ENCODE measurements around the gene LDB1.
A peak's percentile ranks its signal among the peaks of the same experiment; 100 is the strongest.

The LDB1 gene, protein sequence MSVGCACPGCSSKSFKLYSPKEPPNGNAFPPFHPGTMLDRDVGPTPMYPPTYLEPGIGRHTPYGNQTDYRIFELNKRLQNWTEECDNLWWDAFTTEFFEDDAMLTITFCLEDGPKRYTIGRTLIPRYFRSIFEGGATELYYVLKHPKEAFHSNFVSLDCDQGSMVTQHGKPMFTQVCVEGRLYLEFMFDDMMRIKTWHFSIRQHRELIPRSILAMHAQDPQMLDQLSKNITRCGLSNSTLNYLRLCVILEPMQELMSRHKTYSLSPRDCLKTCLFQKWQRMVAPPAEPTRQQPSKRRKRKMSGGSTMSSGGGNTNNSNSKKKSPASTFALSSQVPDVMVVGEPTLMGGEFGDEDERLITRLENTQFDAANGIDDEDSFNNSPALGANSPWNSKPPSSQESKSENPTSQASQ

DNA sequence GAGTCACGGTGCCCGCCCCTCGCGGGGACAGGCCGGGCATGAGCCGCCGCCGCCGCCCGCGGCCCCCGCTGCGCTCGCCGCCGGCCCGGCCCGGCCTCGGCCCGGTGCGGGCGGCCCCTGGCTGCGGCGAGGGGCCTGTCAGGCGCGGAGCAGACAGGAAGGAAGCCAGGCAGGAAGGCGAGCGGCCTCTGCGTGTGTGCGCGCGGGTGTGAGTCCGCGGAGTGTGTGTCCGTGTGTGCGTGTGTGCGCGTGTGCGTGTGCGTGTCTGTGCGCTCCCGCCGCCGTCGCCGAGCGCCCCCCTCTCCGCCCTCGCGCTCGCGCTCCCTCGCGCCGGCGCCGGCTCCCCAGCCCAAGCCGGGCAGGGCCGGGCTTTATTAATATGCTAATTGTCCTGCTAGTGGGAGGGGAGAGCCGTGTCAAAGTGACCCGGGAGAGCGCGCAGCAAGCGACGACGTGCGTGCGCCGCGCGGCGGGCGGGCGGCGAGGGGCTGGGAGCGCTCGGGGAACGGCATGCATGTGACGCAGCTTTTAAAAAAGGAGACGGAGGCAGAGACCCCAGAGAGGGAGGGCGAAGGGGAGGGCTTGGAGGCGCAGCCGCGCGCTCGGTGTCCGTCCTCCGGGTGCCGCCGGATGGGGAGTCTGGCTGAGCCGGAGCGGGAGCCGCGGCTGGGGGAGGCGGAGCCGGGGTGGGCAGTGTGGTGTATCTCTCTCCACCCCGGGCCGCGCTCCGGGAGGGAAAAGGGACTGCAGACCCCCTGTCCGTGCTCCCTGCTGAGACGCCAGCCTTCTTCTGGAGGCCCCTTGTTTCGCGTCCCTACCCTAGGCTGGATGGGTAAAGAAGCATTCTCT is at the start of gene LDB1:
Gene LDB1 (minus strand): TSS at position 227 of the 849 bp plus-strand sequence. CDS start 258 bp downstream, outside the sequence.
- peak; percentile 30 for DNase-seq

DNA sequence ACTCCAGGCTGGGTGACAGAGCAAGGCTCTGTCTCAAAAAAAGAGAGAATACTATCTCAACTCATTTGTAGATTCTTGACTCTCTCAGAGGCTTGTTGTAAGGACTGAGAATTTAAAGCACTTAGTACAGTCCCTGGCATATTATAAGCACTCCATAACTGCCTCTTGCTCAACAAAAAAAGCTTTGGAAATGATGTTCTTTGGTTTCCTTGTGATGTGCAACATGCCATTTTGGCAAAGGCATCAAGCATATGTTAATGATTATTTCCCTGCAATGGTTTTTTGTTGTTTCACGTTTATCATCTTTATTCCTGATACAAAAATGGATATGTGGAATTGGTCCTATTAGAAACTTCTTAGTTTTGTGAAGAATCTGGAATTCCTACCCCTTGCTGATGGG is 47.7 kb upstream of the LDB1 start:
- no peak for DNase-seq

DNA sequence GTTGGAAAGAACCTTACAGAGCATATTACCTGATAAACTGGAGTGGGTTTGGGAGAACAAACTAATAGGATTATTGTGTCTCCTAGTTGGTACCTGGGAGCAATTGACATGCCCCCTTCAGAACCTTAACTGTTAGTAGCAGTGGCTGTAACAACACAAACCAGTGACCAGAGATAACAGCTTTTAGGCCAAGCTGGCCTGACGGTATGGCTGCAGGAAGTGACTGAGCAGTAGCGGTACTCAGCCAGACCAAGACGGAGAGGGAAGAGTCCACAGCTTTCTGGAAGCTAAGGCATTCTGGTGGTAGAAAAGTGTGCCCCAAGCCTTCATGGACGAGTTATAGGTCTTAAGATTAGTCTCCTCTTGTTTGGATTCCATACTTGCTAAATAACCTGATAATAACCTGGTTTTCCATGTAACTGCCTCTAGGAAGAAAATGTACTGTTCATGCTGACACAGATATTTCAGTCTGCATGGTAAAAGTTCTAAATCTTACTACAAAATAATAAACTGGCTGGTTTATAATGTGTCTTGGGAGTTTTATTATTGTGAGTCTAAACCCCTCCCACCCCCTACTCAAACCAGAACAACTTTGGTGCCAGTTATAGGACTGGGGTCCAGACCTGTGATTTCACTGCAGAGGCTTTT is 43.3 kb upstream of the LDB1 start:
- DNase-seq: no peak

DNA sequence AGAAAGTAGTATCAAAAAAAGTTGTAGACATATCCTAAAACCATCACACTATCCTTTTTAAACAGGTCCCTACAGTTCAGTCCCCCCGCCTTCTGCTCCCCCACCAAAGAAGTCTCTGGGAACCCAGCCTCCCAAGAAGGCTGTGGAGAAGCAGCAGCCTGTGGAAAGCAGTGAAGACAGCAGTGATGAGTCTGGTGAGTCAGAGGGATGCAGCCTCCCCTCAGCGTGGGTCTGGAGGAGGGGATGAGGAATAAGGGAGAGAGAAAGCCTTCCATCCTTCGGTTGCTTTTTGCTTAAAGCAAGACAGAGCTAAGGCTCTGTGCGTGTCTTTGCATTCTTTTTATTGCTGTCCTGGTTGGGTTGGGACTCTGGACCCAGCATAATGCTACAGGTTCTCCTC is 39.7 kb upstream of the LDB1 start:
- DNase-seq: no peak

DNA sequence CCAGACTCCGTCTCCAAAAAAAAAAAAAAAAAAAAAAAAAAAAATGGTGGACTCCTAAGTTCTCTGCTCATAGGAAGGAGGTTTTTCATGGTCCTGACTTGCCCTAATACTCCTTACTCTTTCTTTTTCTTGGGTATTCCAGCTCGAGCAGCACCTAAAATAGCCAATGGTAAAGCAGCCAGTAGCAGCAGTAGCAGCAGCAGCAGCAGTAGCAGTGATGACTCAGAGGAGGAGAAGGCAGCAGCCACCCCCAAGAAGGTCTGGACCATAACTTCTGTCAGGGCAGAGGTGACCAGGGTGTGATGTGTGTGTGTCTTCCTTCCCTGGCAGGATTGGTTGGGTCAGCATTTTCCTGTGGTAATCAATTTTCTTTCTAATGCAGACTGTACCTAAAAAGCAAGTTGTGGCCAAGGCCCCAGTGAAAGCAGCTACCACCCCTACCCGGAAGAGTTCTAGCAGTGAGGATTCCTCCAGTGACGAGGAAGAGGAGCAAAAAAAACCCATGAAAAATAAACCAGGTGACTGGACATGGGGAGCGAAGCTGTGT is 39.0 kb upstream of the LDB1 start:
- DNase-seq: no peak

DNA sequence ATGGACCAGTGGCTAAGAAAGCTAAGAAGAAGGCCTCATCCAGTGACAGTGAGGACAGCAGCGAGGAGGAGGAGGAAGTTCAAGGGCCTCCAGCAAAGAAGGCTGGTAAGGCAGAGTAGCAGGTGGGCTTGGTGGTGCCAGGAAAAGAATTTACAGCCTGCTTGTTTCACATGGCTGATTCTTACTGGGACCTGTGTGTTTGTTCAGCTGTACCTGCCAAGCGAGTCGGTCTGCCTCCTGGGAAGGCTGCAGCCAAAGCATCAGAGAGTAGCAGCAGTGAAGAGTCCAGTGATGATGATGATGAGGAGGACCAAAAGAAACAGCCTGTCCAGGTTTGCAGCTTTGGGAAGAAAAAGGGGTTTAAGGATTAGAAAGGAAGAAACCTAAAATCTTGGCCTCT is 37.1 kb upstream of the LDB1 start:
- peak; percentile 23 for DNase-seq

DNA sequence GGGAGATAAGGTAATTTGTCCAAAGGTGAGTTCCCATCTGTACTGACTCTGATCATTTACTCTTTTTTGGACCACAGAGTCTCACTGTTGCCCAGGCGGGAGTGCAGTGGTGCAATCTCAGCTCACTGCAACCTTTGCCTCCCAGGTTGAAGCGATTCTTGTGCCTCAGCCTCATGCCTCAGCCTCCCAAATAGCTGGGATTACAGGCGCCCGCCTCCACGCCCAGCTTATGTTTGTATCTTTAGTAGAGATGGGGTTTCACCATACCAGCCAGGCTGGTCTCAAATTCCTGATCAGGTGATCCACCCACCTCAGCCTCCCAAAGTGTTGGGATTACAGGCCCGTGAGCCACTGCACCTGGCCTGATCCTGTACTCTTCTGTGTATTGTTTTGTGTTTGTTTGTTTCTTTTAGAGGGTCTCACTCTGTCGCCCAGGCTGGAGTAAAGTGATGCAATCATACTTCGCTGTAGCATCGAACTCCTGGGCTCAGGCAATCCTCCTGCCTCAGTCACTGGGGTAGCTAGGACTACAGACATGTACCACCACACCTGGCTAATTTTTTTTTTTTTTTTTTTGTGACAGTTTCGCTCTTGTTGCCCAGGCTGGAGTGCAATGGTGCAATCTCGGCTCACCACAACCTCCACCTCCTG is 34.4 kb upstream of the LDB1 start:
- DNase-seq: no peak

DNA sequence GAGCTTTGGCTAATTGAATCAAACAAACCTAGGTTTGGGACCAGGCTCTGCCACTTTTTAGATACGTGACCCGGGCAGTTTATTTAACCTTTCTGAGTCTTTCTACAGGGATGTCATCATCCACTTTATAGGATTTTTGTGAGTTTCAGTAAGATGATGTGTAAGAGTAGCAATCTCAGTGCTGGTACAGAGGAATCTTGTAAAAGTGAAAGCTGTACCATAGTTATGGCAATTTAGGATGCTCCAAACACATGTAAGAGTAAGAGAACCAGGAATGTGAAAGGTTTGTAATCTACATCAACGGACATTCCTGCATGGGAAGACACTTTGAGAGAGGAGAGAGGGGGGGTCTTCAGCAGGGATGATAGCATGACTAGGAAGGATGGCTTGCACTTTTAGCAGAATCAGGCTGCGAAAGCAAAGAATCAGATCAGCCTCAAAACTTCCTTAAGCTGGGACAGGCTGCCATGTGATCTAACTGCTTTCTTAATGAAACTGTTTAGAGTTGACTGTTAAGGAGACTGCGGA is 33.0 kb upstream of the LDB1 start:
- DNase-seq: no peak

DNA sequence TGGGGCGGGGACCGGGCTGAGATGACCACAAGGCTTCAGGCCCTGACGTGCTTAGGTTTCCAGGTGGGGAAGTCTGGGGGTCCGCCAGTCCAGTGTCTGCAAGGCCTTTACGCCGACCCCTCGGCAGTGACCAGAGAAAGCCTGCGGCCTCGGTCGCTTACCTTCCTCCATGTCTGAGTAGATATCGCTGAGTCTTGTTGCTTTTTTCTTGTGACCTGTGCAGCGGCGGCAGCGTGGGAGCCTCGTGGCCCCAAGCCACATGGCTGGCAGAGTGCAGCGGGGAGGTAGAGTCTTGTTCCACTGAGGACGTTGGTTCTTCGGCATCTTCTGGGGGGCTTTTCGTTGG is 32.4 kb upstream of the LDB1 start:
- no peak for DNase-seq

DNA sequence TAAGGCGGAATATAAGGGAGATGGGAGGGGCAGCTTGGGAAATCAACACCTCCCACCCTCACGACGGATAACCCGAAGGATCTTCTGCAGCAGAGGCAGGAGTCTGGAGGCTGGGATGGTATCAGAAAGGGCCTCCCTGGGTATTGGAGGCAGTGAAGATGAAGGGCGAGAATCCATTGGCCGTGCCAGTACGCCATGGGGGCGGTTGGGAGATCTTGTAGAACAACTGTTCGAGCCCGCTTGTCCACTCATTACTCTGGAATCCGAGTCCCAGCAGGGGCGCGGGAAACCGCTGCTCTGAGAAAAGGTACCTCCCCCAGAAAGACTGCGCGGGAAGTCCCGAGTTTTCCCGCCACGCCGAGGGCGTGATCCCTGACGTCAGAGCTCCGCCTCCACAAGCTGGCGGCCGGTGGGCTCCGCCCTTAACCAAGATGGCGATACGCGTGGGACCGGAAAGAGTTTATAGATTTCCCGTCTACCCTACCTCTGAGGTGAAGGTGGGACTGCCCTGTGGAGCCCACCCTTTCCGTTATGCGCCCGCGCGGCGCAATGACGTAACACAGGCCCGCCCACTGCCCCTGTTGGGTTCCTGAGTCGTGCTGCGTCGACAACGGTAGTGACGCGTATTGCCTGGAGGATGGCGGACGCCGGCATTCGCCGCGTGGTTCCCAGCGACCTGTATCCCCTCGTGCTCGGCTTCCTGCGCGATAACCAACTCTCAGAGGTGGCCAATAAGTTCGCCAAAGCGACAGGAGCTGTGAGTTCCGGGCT is 31.8 kb upstream of the LDB1 start, which contains the start of gene NOLC1:
Gene NOLC1 (plus strand): TSS at position 616 of the 771 bp plus-strand sequence. CDS start 22 bp downstream, at position 638.
- DNase-seq: peak; percentile 95

DNA sequence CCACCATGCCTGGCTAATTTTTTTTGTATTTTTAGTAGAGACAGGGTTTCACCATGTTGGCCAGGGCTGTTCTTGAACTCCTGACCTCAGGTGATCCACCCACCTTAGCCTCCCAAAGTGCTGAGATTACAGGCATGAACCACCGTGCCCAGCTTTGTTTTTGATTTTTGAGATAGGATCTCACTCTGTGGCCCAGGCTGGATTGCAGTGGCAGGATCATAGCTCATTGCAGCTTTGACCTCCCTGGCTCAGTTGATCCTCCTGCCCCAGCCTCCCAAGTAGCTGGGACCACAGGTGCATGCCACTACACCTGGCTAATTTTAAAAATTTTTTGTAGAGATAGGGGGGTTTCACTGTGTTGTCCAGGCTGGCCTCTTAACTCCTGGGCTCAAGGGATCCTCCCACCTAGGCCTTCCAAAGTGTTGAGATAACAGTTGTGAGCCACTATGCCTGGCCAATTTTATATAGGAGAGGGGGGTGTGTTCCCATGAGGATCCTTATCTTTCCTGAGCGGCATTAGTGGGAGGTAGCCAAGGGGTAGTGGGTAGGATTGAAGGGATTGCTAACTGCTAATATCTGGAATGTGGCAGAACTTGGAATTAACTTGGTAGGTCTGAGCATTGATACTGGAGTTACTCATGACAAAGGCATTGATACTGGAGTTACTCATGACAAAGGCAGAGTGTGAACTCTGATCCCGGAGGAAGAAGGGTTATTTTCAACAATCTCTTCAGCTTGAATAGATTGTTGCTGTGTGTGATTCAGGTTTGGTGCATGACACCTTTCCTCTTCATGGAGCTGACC is 31.0 kb upstream of the LDB1 start:
- DNase-seq: no peak

DNA sequence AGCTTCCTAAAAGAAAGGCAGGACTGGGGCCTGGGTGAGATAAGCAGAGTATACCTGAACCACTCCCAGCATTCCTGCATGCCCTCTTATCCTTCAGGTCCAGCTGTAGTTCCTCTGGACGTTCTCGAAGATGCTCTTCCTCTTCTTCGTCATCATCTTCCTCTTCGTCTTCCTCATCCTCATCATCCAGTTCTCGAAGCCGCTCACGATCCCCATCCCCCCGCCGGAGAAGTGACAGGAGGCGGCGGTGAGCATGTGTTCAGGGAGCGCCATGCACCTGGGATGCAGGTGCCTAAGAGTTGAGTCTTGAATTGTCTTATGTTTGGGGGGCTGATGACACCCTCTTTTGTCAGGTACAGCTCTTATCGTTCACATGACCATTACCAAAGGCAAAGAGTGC is 28.1 kb upstream of the LDB1 start:
- DNase-seq: no peak

DNA sequence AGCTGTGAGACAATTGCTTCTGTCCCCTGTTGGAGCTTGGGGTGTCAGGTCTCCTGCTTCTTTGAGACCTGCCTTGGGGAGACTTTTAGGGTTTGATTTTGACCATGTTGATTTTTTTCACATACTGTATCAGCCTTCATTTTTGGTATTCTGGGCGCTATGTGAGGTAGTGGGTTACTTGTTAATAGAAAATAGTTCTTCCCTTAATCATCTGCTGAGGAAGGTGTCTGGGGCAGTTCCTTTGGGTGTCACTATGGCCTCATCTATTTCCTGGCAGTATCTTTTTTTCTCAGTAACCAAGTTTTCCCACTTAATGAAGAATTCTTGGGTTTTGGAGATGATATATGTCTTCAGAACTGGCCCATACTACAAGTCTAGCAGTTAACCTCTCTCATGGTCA is 27.4 kb upstream of the LDB1 start:
- DNase-seq: no peak

DNA sequence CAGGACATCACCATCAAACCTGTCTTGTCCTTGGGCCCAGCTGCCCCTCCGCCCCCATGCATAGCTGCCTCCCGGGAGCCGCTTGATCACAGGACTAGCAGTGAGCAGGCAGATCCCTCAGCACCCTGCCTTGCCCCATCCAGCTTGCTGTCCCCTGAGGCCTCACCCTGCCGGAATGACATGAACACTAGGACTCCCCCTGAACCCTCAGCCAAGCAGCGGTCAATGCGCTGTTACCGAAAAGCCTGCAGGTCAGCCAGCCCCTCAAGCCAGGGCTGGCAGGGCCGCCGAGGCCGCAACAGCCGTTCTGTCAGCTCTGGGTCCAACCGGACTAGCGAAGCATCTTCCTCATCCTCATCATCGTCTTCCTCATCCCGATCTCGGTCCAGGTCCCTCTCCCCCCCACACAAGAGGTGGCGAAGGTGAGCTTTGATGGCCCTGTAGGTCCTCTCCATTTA is 26.8 kb upstream of the LDB1 start:
- no peak for DNase-seq

DNA sequence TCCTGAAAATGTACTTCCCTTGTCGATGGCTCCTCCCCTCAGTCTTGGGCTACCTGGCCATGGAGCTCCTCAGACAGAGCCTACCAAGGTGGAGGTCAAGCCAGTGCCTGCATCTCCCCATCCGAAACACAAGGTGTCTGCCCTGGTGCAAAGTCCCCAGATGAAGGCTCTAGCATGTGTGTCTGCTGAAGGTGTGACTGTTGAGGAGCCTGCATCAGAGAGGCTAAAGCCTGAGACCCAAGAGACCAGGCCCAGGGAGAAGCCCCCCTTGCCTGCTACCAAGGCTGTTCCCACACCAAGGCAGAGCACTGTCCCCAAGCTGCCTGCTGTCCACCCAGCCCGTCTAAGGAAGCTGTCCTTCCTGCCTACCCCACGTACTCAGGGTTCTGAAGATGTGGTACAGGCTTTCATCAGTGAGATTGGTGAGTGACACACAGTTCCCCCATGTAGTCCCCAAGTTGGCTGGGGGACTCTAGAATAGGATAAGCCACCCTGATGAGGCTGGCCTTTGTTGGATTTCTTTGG is 21.5 kb upstream of the LDB1 start:
- no peak for DNase-seq

DNA sequence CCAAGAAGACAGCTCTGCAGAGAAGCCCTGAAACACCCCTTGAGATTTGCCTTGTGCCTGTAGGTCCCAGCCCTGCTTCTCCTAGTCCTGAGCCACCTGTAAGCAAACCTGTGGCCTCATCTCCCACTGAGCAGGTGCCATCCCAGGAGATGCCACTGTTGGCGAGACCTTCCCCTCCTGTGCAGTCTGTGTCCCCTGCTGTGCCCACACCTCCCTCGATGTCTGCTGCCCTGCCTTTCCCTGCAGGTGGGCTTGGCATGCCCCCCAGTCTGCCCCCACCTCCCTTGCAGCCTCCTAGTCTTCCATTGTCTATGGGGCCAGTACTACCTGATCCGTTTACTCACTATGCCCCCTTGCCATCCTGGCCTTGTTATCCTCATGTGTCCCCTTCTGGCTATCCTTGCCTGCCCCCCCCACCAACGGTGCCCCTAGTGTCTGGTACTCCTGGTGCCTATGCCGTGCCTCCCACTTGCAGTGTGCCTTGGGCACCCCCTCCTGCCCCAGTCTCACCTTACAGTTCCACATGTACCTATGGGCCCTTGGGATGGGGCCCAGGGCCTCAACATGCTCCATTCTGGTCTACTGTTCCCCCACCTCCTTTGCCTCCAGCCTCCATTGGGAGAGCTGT is 20.9 kb upstream of the LDB1 start:
- DNase-seq: no peak

DNA sequence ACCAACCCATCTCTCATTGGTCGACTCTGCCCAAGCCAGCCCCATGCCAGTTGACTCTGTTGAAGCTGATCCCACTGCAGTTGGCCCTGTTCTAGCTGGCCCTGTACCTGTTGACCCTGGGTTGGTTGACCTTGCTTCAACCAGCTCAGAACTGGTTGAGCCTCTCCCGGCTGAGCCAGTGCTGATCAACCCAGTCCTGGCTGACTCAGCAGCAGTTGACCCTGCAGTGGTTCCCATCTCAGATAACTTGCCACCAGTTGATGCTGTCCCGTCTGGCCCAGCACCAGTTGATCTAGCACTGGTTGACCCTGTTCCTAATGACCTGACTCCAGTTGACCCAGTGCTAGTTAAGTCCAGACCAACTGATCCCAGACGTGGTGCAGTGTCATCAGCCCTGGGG is 20.1 kb upstream of the LDB1 start:
- no peak for DNase-seq

DNA sequence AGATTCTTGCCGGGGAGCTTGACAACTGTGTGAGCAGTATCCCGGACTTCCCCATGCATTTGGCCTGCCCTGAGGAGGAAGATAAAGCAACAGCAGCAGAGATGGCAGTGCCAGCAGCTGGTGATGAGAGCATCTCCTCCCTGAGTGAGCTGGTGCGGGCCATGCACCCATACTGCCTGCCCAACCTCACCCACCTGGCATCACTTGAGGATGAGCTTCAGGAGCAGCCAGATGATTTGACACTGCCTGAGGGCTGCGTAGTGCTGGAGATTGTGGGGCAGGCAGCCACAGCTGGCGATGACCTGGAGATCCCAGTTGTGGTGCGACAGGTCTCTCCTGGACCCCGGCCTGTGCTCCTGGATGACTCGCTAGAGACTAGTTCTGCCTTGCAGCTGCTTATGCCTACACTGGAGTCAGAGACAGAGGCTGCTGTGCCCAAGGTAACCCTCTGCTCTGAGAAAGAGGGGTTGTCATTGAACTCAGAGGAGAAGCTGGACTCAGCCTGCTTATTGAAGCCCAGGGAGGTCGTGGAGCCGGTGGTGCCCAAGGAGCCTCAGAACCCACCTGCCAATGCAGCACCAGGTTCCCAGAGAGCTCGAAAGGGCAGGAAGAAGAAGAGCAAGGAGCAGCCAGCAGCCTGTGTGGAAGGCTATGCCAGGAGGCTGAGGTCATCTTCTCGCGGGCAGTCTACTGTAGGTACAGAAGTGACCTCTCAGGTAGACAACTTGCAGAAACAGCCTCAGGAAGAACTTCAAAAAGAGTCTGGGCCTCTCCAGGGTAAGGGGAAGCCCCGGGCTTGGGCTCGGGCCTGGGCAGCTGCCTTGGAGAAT is 19.3 kb upstream of the LDB1 start:
- DNase-seq: no peak

DNA sequence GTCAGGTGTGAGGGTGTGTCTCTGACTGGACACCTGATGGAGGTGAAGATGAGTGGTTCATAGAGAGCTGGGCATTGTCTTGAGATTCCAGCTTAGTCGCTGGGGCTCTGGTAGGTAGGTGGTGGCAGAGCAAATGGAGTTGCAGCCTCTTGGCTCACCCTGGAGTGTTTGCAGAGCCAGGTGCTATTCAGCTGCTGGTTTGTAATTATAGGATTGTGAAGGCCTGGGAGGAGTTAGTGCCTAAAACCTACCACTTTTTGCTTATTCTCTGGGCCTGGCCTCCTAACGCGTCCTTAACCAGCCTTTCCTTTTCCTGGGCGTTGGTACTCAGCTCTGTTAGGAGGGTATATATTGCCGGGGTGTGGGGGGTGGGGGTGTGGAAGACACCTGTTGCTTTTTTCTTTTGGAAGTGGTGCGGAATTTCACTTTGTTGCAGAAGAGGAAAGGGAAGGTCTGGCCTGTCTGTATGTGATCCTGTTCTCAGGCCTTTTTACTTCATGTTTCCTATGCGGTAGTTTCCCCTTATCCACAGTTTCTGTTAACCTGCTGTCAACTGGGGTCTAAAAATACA is 15.9 kb upstream of the LDB1 start:
- no peak for DNase-seq

Measured in SHP77 treated with DMSO at 0.1 percent for 48 hours (cell line).